HuH-7.5 (cell line): ENCODE measurements around the gene LCE2B.

ENCODE experiments used
- DNase-seq: peaks from one replicate; pipeline ENCODE4 v3.0.0; 2011; ENCODE audit warnings: low spot score

LCE2B gene

DNA sequence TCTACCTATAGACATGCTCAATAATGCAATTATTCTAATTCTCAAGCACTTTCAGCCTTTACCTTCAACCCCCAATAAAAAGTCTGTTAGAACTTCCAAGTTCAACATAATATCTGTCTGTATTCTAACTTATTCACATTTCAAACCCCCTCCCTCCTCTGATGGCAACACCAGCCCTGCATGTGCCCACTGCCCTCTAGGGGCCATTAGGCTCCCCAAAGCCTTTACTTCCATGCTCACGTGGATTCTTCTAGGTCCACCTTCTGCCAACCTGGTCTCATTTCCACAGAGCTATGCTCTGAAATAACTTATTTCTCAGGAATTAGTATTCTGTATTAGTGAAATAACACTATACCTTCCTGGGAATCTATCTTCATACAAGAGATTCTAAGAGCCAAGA lies 49.7 kb downstream of the LCE2B start:
- peak; percentile 11 for DNase-seq
